A549 (cell line): ENCODE data around the gene SIN3A.

Experiments used
- CEBPB ChIP-seq, 2 experiments: fragments of >200 bp in 1 of 2; sonication (Bioruptor Twin) in 1 of 2; formaldehyde crosslinking in 1 of 2; IDR thresholded peaks; 2 replicates each; pipeline ENCODE4 v1.6.1; 2012 to 2016
- CHD2 ChIP-seq: fragments of 150-350 bp; IDR thresholded peaks from 2 replicates; pipeline ENCODE4 v1.6.1; 2014; ENCODE audit warnings: low read length; ENCODE audit not compliant: partially characterized antibody
- EP300 ChIP-seq, 2 experiments: fragments of >200 bp; sonication (Bioruptor Twin); formaldehyde crosslinking; IDR thresholded peaks; 2 replicates in 1 of 2; 3 replicates in 1 of 2; pipeline ENCODE4 v1.6.1; 2016 to 2017
- ESRRA ChIP-seq: fragments of 150-350 bp; IDR thresholded peaks from 2 replicates; pipeline ENCODE4 v1.6.1; 2014; ENCODE audit warnings: mild to moderate bottlenecking, low read length, borderline replicate concordance
- POLR2A ChIP-seq: IDR thresholded peaks from 2 replicates; pipeline ENCODE4 v1.6.1; 2012; ENCODE audit warnings: mild to moderate bottlenecking, low read length
- RAD21 ChIP-seq, 2 experiments: fragments of >200 bp in 1 of 2; sonication (Bioruptor Twin) in 1 of 2; formaldehyde crosslinking in 1 of 2; IDR thresholded peaks in 1 of 2; conservative IDR thresholded peaks in 1 of 2; 2 replicates in 1 of 2; 3 replicates in 1 of 2; pipeline ENCODE4 v1.6.1; 2012 to 2018; ENCODE audit warnings: inconsistent platforms in 1 of 2
- SMC3 ChIP-seq: fragments of >200 bp; sonication (Bioruptor Twin); formaldehyde crosslinking; IDR thresholded peaks from 3 replicates; pipeline ENCODE4 v1.6.1; 2018; ENCODE audit warnings: inconsistent platforms
- TF ChIP-seq, protein P1 (sequence below): fragments of >200 bp; sonication (Bioruptor Twin); formaldehyde crosslinking; IDR thresholded peaks from 3 replicates; pipeline ENCODE4 v1.5.1; 2016
- TF ChIP-seq, protein P2 (sequence below): IDR thresholded peaks from 2 replicates; pipeline ENCODE4 v1.6.1; 2012

DNA sequence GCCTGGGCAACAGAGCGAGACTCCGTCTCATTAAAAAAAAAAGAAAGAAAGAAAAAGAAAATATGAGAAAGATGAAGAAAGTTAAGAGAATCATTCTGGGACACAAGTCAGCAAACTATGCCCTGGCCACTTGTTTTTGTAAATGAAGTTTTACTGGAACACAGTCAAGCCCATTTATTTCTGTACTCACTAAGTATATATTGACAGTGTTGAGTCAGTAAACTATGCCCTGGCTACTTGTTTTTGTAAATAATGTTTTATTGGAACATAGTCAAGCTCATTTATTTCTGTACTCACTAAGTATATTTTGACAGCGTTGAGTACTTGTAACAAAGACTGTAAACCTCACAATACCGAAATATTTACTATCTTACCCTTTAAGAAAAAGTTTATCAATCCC, 42.2 kb upstream of the SIN3A start:
- TF ChIP-seq, protein P1, sequence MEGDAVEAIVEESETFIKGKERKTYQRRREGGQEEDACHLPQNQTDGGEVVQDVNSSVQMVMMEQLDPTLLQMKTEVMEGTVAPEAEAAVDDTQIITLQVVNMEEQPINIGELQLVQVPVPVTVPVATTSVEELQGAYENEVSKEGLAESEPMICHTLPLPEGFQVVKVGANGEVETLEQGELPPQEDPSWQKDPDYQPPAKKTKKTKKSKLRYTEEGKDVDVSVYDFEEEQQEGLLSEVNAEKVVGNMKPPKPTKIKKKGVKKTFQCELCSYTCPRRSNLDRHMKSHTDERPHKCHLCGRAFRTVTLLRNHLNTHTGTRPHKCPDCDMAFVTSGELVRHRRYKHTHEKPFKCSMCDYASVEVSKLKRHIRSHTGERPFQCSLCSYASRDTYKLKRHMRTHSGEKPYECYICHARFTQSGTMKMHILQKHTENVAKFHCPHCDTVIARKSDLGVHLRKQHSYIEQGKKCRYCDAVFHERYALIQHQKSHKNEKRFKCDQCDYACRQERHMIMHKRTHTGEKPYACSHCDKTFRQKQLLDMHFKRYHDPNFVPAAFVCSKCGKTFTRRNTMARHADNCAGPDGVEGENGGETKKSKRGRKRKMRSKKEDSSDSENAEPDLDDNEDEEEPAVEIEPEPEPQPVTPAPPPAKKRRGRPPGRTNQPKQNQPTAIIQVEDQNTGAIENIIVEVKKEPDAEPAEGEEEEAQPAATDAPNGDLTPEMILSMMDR: no peak
- TF ChIP-seq ESRRA: no peak
- TF ChIP-seq CEBPB (IDR thresholded peaks at IDR 0.05): no peak
- no peak for TF ChIP-seq POLR2A
- no peak for TF ChIP-seq SMC3
- no peak for TF ChIP-seq CHD2
- TF ChIP-seq, protein P2, sequence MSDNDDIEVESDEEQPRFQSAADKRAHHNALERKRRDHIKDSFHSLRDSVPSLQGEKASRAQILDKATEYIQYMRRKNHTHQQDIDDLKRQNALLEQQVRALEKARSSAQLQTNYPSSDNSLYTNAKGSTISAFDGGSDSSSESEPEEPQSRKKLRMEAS: no peak
- TF ChIP-seq RAD21 (conservative IDR thresholded peaks at IDR 0.05 in 1 of 2, IDR thresholded peaks at IDR 0.05 in 1 of 2): no peak
- TF ChIP-seq EP300 (IDR thresholded peaks at IDR 0.05): no peak
